Stimulated activated CD4-positive, alpha-beta T cell treated with anti-CD3 and anti-CD28 coated beads, Interleukin-2, amount 100 ng/mL, for 48 hours (primary cell): ENCODE results near the gene DUSP7.

Experiments used
- DNase-seq, 2 donors: peaks; one replicate each; pipeline ENCODE4 v3.0.0-alpha.2; 2020

DUSP7 gene

DNA sequence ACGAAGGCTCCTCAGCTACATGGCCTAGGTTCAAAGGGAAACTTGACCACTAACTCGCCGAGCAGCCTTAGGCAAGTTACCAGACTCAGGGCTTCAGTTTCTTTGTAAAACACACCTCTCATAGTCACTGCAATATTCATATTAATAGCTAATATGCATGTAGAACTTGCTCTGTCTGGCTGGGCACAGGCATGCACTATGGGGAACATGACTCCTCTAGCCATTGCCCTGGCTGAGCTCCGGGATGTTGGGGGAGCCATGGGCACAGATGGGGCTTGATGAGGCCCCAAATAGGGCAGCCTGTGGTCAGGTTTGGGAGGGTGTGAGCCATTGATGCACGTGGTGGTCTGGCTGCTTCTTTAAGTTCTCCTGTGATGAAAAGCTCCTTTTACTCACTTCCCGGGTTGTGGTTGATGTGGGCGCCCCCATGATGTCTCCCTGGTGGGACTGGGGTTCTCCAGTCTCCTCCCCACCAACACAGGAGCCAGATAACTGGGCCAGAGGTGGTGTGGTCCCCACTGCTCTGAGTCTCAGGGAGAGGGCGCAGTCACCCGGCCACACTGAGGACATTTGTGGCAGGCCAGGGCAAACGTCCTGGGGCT is 29.4 kb upstream of the DUSP7 start:
- no peak for DNase-seq

- no peak for DNase-seq
Observed at GRCh38 chr3:52084954-52085680, 28.7 kb upstream of the DUSP7 start.

DNA sequence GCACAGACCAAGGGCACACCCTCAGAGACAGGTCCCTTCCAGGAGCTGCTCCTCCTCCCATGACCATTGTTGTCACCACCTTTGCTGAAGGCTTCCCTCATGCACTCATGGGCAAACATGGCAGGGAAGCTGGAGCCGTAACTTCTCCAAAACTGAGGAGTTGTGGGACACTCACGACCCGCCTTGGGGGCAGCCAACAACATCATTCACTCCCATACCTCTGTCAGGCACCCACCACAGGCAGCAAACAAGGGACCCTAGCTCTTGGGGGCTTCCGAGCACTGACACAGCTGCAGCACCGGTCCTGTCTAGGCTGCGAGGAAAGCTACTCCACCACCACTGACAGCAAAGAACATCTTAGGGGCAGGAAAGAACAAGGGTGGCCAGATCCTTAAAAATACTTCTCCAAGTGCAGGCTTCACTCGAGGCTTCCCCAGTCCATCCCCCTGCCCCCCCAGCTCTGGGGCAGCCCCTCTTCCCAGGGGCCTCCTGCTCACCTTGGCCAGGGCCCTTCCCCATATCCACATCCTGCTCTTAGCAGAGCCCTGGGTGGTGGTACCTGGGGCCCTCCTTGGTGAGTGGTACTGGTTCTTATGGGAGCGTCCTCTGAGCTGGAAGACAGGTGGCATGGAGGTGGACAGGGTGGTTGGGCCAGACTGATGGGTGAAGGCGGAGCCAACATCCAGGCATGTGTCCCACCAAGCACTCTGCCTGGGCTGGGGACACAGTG is 28.0 kb upstream of the DUSP7 start:
- DNase-seq = no peak

DNA sequence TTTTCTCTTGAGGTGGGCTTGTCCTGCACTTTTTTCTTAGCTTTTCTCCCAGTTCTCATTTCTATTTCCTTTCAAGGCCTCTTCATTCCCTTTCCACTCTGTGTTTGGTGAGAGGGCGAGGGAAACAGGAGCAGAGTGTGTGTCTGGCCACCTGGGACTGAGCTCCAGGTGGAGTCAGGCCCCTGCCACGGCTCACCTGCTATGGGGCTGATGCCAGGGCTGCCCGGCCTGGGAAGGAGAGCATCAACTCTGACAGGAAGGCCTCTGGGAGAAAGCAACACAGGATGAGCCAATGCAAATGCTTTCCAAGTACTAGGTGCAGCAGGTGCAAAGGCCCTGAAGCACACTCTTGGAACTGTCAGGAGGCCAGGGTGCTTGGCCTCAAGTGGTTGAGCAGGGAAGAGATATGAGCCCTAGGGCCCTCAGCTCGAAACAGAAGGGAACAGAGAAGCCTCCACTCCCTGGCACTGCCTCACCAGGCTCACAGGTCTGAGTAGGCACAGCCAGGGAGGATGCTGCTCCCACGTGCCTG is 27.3 kb upstream of the DUSP7 start:
- DNase-seq = no peak

- DNase-seq = no peak
Observed at GRCh38 chr3:52082951-52083350, 26.6 kb upstream of the DUSP7 start.

DNA sequence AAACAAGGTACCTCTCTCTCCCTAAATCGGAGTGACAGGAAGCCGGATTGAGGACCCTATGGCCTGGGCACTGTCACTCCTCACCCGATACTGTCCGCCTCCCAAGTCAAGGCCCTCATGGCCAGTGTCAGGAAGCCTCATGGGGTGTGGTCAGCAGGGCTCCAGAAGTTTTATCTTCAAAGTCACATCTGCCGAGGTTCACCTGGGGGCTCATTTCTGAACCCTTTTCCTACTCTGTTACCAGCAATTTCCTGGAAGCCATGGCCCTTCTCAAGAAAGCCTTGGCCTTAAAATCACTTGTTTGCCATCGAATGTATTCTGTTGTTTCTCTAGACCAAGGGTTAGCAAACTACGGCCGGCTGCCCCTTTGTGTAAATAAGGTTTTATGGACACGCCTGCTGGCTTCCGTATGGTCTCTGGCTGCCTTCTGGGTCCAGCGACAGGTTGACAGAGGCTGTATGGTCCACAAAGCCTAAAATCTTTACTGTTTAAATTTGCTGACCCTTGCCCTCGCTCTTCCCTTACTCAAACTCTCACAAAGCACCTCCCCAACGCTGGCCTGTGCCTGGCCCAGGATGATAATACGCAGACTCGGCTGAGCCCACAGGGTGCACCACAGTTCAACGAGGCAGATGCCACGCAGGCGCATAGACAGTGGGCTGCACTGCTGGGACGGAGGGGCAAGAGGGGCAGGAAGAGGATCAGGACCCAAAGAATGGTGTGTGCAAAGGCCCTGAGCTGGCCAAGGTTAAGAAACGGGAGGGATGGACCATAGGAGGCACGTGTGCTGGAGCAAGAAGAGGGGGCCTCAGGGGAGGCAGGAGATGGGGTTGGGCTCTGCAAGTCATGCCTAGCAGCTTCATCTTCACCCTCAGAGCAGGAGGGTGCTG is 24.7 kb upstream of the DUSP7 start:
- DNase-seq = no peak

DNA sequence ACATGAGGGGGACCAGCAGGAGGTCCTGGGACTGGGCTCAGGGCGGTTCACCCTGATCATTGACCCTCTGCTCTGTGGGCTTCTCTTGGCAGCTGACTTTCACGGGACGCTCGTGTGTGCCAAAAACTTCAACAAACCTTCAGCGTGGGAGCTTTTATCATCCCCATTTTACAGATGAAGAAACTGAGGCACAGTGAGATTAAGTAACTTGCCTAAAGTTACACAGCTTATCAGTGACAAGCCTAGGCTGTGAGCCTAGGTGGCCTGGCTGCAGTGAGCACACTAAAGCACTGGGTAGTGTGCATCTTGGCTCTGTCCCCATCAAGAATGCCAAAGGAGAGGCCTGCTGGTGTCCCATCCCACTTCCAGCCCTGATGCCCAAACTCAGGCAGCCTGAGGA is 23.6 kb upstream of the DUSP7 start:
- no peak for DNase-seq

- no peak for DNase-seq
Observed at GRCh38 chr3:52078781-52079560, 22.6 kb upstream of the DUSP7 start.

GRCh38 chr3:52077925-52078324 is 21.6 kb upstream of the DUSP7 start:
- no peak for DNase-seq

DNA sequence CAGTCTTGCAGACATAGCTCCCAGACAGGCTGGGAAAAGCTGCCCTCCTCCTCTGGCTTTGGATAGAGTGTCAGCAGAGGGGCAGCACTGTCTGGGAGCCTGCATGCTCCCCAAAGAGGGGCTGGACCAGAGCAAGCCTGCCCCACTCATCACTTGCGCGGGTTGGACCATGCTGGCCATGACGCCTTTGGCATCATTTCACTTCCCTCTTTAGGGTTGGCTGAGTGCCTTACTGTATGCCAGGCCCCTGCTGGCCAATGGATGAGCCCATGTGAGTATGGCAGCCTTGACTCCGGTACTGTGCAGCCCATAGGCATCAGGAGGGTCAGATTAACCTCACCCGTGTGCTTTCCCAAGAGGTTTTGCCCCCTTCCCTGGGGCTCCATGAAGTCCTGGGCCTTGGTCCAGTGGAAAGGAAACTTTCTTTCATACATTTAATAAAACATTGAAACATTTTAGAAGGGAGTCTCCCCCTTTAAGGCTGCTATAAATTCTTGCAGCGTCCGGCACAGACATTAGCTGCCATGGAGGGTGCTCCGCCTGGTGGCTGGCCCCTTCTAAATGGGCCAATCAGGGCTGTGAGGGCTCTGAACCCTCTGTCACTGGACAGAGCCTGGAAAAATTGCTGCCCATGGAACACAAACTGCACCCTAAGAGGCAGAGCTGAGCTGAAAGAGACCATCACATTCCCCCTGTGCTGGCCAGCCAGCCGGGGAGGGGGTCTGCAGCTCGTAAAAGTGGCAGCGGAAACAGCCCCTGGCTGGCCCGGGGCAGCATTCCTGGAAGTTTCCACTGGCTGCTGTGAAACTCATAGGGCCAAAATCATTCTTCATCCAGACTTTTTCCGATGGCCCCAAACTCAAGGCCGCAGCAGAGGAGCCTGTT is 20.8 kb upstream of the DUSP7 start:
- no peak for DNase-seq

DNA sequence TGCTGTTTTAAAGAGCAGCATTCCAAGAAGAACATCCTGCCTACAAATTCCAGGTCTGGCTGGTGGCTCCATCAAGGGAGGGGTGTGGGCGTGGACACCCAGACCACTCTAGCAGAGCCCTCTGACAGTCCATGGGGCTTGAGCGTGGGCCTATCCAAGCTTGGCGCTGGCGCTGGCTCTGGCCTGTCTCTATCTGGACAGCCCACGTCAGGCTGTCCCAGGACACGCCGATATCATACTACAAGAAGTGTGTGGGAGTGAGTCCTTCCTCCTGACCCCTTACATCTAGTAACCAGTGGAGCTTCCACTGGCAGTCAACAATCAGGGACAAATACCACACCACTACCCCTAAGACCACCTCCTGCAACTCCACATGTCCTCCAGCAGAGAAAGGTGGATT is 17.1 kb upstream of the DUSP7 start:
- DNase-seq = no peak

DNA sequence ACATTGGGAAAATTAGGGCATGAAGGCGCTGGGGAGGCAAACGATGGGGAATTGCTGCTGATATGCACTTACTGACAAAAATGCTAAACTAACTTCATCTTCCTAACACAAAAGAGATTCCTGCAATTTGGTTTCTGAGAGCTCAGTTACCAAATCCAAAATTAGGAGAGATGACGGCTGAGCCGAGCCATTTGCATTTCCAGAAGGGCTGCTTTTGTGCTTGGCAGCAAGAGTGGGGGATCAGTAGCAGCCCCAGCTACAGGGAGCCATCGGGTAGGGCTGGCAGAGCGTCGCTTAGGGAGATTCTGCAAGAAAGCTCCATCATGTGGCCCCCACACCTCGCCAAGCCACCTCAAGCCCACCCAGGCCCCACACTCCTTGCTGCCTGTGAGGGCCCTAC is 16.1 kb upstream of the DUSP7 start:
- DNase-seq = no peak

- DNase-seq = no peak
Observed at GRCh38 chr3:52072020-52072419, 15.6 kb upstream of the DUSP7 start.

DNA sequence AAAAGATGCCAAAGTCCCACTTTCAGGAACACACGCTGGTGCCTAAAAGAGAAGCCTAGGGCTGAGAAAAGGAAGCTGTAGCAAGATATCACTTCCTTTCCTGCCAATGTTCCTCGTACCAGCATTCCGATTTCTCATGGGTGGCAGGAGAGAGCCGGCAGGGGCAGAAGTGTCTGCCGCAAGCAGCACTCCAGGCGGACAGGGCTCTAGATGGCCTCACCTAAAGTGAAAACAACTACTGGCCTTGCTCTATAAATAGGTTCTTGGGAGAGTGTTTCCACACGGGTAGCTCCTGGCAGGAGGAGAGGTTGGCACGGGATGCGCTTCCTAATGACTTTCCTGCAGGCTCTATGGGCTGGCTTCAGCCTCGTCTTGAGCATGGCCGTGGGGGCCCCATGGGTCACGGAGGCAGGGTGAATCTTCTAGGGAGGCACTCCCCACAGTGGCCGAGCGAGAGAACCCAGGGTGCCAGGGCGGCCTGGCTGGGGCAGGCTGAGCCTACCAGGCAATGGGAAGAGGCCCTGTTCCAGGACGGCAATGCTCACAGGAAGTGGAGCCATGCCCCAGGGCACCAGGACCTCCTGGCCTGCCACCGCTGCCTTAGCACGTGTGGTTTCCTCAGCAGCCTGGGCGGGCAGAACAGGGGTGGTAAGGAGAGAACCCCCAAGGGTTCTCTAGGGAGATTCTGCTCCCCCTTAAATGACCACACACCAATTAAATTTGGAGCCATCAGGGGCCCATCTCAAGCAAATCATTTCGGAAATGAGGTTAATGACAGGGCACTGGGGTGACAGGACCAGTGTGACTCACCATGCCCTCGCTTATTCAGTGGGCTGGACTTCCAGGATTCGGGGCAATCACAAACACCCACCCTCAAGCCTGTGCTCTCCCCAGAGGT is 14.6 kb upstream of the DUSP7 start:
- no peak for DNase-seq

DNA sequence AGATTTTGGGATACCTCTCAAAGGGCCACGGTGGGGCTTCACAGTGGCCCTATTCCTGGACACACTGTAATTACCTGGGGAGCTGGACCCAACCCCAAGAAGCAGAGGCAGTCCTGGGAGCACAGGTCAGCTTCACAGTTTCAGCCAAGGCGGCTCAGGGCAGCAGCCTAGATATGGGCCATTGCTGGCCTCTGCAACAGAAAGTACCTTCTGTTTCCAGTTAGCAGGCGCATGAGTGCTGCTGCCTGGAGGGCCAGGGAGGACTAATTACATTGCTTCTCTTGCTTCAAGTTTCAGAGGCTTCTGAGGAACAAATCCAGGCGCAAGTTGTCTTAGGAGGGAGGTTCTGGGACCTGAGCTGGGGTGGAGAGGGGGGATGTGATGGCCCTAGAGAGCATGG is 13.5 kb upstream of the DUSP7 start:
- DNase-seq = no peak

- DNase-seq = no peak
Observed at GRCh38 chr3:52069135-52069534, 12.8 kb upstream of the DUSP7 start.

DNA sequence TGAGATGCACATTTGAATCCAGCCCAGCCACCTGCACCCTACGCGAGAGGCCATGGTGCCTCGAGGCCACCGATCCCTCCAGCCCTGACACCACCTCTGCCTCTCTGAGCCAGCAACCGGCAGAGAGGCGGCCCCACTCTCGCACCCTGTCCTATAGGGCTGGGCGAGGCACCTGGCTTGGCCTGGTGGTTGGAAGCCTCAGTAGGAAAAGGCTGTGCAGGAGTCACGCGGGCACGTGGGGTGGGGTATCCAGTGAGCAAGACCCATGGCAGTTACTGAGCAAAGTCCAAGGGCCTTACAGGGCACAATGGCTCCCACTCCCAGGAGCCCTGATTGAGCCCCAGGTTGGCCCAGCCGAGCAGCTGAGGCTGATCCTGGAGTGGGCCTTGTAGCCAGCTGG is 12.4 kb upstream of the DUSP7 start:
- DNase-seq = no peak

GRCh38 chr3:52068055-52068571 is 11.7 kb upstream of the DUSP7 start:
- no peak for DNase-seq

DNA sequence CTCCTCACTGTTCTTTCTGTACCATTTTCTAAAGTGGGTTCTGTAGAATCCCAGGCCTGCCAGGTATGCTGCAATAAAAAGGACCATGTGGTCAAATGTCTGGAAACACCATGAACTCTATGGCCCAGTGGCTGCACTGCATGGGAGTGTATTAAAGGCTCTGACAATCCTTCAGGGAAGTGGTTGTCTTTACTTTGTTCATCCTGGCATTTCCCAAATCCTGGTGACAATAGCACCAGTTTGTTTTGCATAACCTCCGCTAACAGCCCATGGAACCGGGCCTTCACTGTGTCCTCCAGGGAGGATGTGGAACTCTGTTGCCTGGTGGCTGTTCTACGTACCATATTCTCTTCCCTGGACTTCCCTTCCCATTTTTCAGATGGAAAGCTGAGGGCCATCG is 11.2 kb upstream of the DUSP7 start:
- DNase-seq = no peak

DNA sequence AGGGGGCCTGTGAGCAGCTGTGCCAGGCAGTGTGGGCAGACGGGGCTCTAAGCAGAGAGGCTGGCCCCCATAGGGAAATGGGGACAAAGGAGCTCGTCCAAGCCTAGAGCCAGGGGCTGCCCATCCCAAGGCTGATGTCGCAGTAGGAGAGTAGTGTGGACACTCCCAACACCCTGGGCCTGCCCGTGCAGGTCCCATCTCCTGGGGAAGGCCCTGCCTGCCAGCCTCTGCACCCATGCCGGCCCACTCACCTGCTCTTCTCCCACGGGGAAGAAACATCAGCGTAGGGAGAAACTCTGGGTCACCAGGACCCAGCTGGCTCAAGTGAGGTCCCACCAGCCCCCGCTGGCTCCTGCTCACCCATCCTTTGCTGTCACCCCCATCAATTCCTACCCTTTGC is 10.7 kb upstream of the DUSP7 start:
- no peak for DNase-seq
